Ovary (tissue), 9 donors: ENCODE data around the gene SEC14L1. TPM values are rescaled to one million over a fixed set of nuclear protein-coding genes. Genes with fewer than 3 reads are reported as not detected.

Experiments used
- DNase-seq, 5 donors: peaks; one replicate each; pipeline ENCODE4 v3.0.0-alpha.2; 2019 to 2020
- H3K27ac ChIP-seq, 2 donors: fragments of 200-600 bp; one replicate each; pipeline versions ENCODE4 v1.5.1 to v1.8.0; 2019 to 2022
- H3K27me3 ChIP-seq: fragments of 200-600 bp; one replicate; pipeline ENCODE4 v1.8.0; 2022
- H3K36me3 ChIP-seq: fragments of 200-600 bp; sonication (generic); one replicate; pipeline ENCODE4 v1.5.1; 2019
- H3K4me1 ChIP-seq: one replicate; pipeline ENCODE4 v1.8.1; 2013; ENCODE audit warnings: mild to moderate bottlenecking, moderate library complexity; ENCODE audit not compliant: insufficient read depth
- H3K4me3 ChIP-seq: fragments of 200-600 bp; sonication (generic); one replicate; pipeline ENCODE4 v1.5.1; 2017
- H3K9me3 ChIP-seq, 2 donors: fragments of 200-600 bp in 1 of 2; sonication (generic) in 1 of 2; one replicate each; pipeline versions ENCODE4 v1.5.1 to v1.8.1; 2013 to 2019; ENCODE audit warnings: mild to moderate bottlenecking in 1 of 2, moderate library complexity in 1 of 2
- CTCF ChIP-seq, 3 donors: fragments of 450-650 bp in 2 of 3; fragments of 200-600 bp in 1 of 3; IDR thresholded peaks; one replicate each; pipeline versions ENCODE4 v1.5.1 to v1.8.0; 2016 to 2022; ENCODE audit warnings: antibody characterized with exemption in 3 of 3, mild to moderate bottlenecking in 1 of 3
- EP300 ChIP-seq: sonication (generic); formaldehyde crosslinking; IDR thresholded peaks from one replicate; pipeline ENCODE4 v1.6.1; 2017; ENCODE audit warnings: antibody characterized with exemption
- POLR2A ChIP-seq: fragments of 450-650 bp; IDR thresholded peaks from one replicate; pipeline ENCODE4 v1.6.1; 2017; ENCODE audit warnings: antibody characterized with exemption, mild to moderate bottlenecking, moderate library complexity
- WGBS, 3 donors: extraction: QIAGEN DNeasy Blood & Tissue Kit in 1 of 3; methylation state at CpG; one replicate each; pipeline versions ENCODE4 v1.1.5 to v1.1.7; 2013 to 2017; 5-methylcytosine and 5-hydroxymethylcytosine counted together
- intact Hi-C, 4 donors: fragments of 100-400 bp; cut with DNase I; formaldehyde crosslinking; loops; one replicate each; pipeline versions ENCODE4 v1.11.0 to v1.15.1; 2022 to 2023
- polyA plus RNA-seq, 2 donors: library from polyadenylated mRNA; stranded (reverse); fragments of 200-250 nt in 1 of 2; fragments of 350-450 nt in 1 of 2; fragmentation: Illumina TruSeq in 1 of 2; extraction: RNeasy Lipid Tissue Mini Kit (QIAGEN cat#74804) in 1 of 2; gene quantifications; one replicate each; pipeline ENCODE4 v1.2.3, GENCODE V29; 2013 to 2014
- total RNA-seq, 7 donors: library from RNA; depleted of rRNA in 2 of 7; stranded (reverse); fragments of >200 nt in 2 of 7; fragmentation: NEBNext Ultra II Directional in 3 of 7; extraction: Animal tissue kit (Norgen Biotek cat#: 25700) in 3 of 7; gene quantifications; one replicate each; pipeline versions ENCODE4 v1.1.0 to v1.2.4, GENCODE V29; 2016 to 2023
- donor health status: DM: no; HTN: no; CAD: no; lungs with moderate emphysema.
- donor health status: DM: no; HTN: no; CAD: no.
- donor health status: Bipolar disorder and iron deficiency.
- donor health status: DM: yes; HTN: yes; CAD: no.
- donor health status: DM: no; HTN: no; CAD: no.
- donor health status: DM: yes; HTN: yes; CAD: no.

Gene SEC14L1
- total and polyA plus RNA-seq, 9 donors: 29.1 to 78.7 (median 53.7) TPM

- Histone ChIP-seq H3K27me3 (no peaks in the 10 kb centered on the region), H3K9me3 (no peaks in the 10 kb centered on the region), H3K4me3 (no peak overlapping the region), H3K4me1 (no peaks in the 10 kb centered on the region), H3K27ac (no peak overlapping the region), H3K36me3 (no peaks in the 10 kb centered on the region)
- DNase-seq: no peak
- intact Hi-C loops: no loop called here
- no peak for TF ChIP-seq EP300
- TF ChIP-seq CTCF (IDR thresholded peaks at IDR 0.05): no peak
- no peak for TF ChIP-seq POLR2A
- 89 to 94% (median 91%) methylated on average over 7 of the region's 7 CpGs for WGBS, 3 donors
Observed at GRCh38 chr17:77210331-77210730, 69.6 kb downstream of the SEC14L1 start.

GRCh38 chr17:77210946-77211541, 70.3 kb downstream of the SEC14L1 start:
- Histone ChIP-seq H3K27me3 (no peaks in the 10 kb centered on the region), H3K36me3 (no peaks in the 10 kb centered on the region), H3K4me3 (no peak overlapping the region), H3K27ac (no peak overlapping the region), H3K9me3 (no peaks in the 10 kb centered on the region), H3K4me1 (no peaks in the 10 kb centered on the region)
- WGBS, 3 donors: 78 to 81% (median 80%) methylated on average over 22 of the region's 22 CpGs
- TF ChIP-seq POLR2A (no peak), CTCF (IDR thresholded peaks at IDR 0.05) (no peak), EP300 (no peak)
- intact Hi-C loops: no loop called here
- no peak for DNase-seq

- intact Hi-C loops: no loop called here
- no peaks in the 10 kb centered on the region for H3K27me3 ChIP-seq
- no peaks in the 10 kb centered on the region for H3K36me3 ChIP-seq
- 92 to 95% (median 93%) methylated on average over 15 of the region's 15 CpGs for WGBS, 3 donors
- no peaks in the 10 kb centered on the region for H3K9me3 ChIP-seq
- H3K27ac ChIP-seq: no peak overlapping the region
- no peaks in the 10 kb centered on the region for H3K4me1 ChIP-seq
- TF ChIP-seq CTCF (IDR thresholded peaks at IDR 0.05): no peak
- no peak for TF ChIP-seq POLR2A
- TF ChIP-seq EP300: no peak
- no peak overlapping the region for H3K4me3 ChIP-seq
- peak in 1 of 5 donors; percentile 9 for DNase-seq
Observed at GRCh38 chr17:77211681-77212080, 70.9 kb downstream of the SEC14L1 start.

DNA sequence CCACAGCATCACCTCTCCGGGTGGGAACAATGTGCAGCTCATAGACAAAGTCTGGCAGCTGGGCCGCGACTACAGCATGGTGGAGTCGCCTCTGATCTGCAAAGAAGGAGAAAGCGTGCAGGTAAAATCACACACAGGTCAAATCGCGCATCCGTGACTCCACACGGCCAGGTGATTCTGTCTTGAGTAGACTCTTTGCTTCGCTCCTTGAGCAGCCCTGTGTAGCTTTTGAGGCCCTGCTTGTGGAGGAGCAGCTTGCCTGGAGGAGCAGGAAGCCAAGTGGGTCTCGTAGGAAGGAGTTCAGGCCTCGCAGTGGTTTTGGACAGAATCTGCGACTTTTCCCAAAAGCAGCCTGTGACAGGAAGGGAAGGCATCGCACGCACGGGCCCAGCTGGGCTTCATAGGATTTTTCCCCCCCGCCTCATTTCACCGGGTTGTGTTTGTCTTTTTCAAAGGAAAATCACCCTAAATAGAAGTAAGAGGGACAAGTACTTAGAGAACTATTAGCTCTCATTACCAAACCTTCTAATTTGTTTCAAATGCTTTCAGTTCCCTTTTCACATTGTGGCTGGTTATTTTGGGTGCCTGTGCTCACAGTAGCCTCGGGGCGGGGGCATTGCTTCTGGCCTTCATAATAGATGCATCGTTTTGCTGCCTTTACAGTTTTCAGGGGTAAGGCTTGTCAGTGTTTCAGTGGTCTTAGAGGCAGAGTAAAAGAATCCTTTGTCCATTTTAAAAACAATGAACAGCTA, 71.5 kb downstream of the SEC14L1 start:
- Histone ChIP-seq H3K4me3 (no peak overlapping the region), H3K9me3 (no peaks in the 10 kb centered on the region), H3K27ac (no peak overlapping the region), H3K36me3 (no peaks in the 10 kb centered on the region), H3K4me1 (no peaks in the 10 kb centered on the region), H3K27me3 (no peaks in the 10 kb centered on the region)
- intact Hi-C loops: no loop called here
- TF ChIP-seq EP300 (no peak), CTCF (IDR thresholded peaks at IDR 0.05) (no peak), POLR2A (no peak)
- 87 to 89% (median 88%) methylated on average over 21 of the region's 21 CpGs for WGBS, 3 donors
- DNase-seq: no peak
